ENCODE measurements around the gene BCAT1. TPM values are rescaled to one million over a fixed set of nuclear protein-coding genes. Genes with fewer than 3 reads are reported as not detected.
A peak's percentile ranks its signal among the peaks of the same experiment; 100 is the strongest.

BCAT1 gene
- total RNA-seq, 6 experiments from 2014 or later: 0.86 to 6.0 (median 2.7) TPM

- DNase-seq (no peak), ATAC-seq (no peak)
- Histone ChIP-seq H3K27me3 (no peaks in the 10 kb centered on the region), H3K9me3 (no peaks in the 10 kb centered on the region), H3K27ac (no peak overlapping the region), H3K4me1 (no peaks in the 10 kb centered on the region), H3K4me3 (no peak overlapping the region), H3K36me3 (no peaks in the 10 kb centered on the region)
- 48% methylated on average over 5 of the region's 5 CpGs for WGBS (ENCODE audit: insufficient coverage, low coverage, low lambda C conversion rate, missing lambda C conversion rate)
- no peak for TF ChIP-seq POLR2A (IDR thresholded peaks at IDR 0.05)
- no peak for TF ChIP-seq CTCF (IDR thresholded peaks at IDR 0.05)
- intact Hi-C loops (cut with DNase I): no loop called here
Measured at GRCh38 chr12:24760606-24761378, 188.1 kb downstream of the BCAT1 start.

- Histone ChIP-seq H3K36me3 (no peaks in the 10 kb centered on the region), H3K4me1 (peaks cover 0 to 3% (median 0%) of the 10 kb centered on the region in 4 donors), H3K4me3 (no peak overlapping the region), H3K27ac (no peak overlapping the region), H3K9me3 (no peaks in the 10 kb centered on the region), H3K27me3 (no peaks in the 10 kb centered on the region)
- TF ChIP-seq CTCF (IDR thresholded peaks at IDR 0.05) (no peak), POLR2A (IDR thresholded peaks at IDR 0.05) (no peak)
- peak in 1 of 4 donors; percentile 31 for ATAC-seq
- intact Hi-C loops (cut with DNase I): no loop called here
- 100% methylated on average over 1 of the region's 1 CpG for WGBS (ENCODE audit: insufficient coverage, low coverage, low lambda C conversion rate, missing lambda C conversion rate)
- no peak for DNase-seq
Measured at GRCh38 chr12:24760162-24760561, 188.7 kb downstream of the BCAT1 start.

Other genes with a start within 250 kb of the BCAT1 start
- gene DNAI7, start 246.1 kb upstream of the BCAT1 start, total RNA-seq: under 1 TPM in 1 of 6 experiments, not detected in 5; 0.39 TPM
- gene ETFRF1, start 246.1 kb upstream of the BCAT1 start, total RNA-seq: 10 to 100 TPM; 29.9 to 50.2 (median 38.2) TPM